NCI-H1417 treated with DMSO at 0.1 percent for 48 hours (cell line): ENCODE results near the gene CPXM1.

Experiments
- DNase-seq: peaks from one replicate; lab custom pipeline; 2025; lab: John Stamatoyannopoulos, UW

The CPXM1 gene

DNA sequence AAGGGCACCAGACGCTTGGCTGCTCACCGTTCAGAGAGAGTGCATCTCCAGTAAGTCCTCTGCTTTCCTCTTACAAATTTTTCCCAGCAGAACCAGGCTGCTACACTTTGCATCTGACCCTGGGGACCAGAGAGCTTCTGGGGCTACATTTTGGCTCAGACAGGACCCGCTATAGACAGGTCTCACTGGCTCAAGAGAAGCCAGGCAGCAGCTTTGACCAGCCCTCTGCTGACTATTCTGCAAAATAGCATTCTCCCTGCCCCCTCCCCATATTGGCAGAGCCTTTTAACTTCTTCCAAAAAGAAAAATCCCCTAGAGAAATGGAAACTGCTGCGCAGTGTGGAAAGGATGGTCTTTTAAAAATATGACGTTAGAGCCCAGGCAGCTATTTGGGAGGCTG is 37.2 kb downstream of the CPXM1 start:
- DNase-seq = no peak

DNA sequence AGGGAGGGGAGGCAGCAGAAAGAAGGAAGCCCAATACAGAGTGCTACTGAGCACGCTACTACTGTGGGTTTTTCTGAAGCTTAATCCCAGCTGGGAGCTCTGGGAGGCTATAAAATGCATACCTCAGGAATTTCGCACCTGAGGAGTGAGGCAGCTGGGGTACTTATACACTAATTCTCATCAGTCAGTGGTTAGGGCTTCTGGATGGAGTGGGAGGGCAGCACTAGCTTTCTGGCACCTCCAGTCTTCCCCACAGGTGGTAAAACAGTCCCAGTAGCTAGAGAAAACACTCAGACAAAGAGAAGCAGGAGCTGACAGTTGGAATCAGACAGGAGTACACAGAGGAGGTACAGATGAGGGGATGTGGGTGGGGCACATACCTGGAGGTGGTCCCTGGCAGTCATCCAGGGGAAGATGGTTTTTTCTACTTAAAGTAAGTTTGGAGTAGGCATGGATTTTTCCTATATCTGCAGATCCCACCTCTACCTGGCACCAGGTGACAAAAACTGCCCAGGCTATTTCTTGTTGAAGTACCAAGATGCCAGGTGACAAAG is 37.8 kb downstream of the CPXM1 start:
- DNase-seq = no peak

DNA sequence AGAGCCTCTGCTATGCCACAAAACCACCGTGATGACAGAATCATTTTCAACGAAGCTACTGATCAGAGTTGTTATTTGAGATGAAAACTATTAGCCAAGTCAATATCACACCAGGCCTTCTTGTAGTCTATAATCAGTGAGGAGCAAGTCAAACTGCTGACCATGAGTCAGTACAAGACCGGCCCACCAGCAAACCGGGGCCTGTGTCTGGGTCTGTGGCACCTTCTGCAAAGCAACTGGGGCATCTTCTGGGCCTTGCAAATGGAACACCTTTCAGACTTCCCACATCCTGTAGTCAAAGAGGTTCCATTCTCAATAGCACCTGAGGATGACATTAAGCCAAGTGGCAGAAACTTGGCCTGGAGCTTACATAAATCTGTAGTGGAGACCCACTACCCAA is 38.5 kb downstream of the CPXM1 start:
- DNase-seq = no peak

DNA sequence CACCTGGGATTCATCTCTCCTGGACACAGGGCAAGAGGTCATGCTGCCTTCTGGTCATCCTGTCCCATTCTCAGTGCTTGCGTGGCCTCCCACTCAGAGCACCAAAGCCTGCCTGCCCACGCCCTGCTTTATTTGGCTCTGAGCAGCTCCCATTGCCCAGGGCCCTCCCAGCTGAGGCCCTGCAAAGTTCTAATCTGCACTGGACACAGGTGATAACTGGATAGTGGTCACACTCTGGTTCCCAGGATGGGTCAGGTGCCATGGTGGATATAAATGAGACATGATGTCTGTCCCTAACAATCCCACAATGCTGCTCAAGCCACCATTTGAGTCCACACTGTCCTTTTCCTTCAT is 39.5 kb downstream of the CPXM1 start:
- DNase-seq = no peak

DNA sequence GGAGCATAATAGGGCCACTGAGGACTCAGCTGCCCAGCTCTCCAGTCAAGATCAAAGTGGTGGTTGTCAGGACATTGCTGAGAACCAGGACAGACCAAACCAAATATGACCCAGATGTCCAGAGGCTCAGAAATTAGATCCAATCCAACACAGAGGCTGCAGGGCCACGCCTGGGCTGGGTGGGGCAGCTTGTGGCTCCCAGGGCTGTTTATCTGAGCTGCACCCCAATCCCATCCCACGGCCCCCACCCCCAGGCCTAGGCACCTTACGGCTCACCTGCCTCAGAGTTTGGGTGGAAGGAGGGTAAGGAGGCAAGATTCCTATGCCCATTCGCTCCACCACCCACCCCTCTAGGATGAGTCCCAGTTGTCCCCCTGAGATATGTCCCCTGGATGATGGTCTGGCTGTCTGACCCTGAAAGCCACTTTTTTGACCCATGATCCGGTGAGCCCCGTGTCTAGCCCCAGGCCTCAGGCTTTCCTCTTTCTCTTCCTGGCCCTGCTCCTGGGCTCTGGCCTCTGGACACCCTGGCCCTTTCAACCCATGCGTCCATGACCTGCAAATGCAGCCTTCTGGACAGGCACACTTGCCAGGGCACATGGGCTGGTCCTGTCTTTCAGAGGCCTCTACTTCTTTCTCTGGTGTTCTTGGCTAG is 40.0 kb downstream of the CPXM1 start:
- no peak for DNase-seq

DNA sequence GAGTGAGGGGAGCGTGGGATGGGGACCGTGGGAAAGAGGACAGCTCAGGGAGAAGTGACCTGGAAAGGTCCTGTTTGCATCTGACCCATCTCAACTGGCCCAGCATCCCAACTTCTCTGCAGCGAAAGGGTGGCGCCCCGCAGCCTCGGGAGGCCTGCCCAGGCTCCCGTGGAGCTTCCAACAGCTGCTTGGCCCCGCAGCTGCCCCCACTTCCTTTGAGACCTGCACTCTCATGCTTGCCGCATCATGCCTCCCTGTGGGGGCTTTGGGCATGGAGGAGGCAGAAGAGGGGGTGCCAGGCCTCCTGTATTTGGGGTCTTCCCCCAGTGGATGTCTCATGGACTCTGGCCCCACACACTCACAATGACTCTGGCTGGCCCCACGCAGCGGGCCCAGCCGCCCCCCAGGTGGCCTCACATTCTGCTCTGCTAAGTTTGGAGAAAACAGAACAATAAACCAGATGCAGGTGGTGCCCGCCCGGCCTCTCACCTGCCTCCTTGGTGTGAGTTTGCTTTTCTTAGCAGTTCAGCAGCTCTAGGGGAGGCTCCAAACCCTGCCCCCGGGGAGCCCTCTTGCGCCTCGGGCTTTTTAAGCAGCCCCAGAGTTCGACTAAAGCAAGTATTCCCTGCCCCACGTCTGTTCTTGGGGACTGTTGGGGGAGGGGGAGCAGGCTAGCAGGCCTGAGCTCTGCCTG is 40.7 kb downstream of the CPXM1 start:
- DNase-seq = no peak

DNA sequence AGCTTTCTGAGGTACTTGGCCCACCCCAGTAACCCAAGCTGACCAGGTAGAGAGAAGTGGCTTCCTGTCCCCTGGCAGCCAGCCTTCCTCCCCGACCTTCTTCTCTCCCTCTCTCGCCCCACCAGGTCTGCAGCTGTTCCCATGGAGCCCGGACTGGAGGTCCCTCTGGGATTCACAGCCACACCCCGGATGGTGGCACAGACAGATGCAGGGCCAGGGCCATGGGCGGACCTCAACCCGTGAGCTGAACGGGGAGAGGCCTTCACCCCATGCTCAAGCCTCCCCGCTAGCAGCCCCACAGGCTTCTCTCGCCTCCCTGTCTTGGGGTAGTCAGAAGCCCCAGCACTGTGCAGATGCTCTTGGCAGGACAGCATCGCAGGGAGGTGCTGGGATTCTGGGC is 41.3 kb downstream of the CPXM1 start:
- DNase-seq = no peak

DNA sequence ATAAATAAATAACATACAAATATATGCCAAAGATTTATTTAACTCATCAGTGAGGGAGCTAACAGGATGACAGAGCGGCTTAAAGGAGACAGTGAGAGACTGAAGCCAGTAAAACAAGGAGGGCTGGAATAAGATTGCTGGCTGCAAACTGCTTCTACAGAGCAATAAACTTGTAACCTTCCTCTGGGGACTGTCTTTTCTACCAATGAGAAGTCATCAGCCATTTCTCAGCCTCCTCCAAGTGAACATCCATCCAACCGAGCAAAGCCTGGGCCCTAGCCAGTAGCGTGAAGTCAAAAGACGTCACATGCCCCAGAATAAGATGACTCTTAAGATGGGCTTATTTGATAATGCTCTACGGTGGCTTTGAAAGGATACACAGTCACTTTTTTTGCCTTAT is 42.5 kb downstream of the CPXM1 start:
- DNase-seq = no peak

DNA sequence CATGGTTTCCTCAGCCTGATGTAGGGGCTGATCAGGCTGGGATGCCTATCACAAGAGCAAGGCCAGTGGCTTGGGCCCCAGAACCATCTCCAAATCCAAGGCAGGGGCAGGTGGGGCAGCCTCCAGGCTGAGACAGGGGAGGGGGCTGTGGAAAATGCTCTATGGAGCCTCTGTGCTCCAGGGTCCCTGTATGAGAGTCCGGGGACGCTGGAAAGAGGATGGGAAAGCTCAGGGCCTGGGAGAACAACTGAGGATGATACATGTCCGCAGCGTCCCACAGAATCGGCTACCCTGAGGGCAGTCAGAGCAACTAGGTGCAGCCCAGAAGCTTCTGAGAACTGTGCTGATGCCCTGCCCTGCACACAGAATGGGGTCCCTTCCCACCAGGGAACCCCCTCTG is 43.4 kb downstream of the CPXM1 start:
- no peak for DNase-seq

DNA sequence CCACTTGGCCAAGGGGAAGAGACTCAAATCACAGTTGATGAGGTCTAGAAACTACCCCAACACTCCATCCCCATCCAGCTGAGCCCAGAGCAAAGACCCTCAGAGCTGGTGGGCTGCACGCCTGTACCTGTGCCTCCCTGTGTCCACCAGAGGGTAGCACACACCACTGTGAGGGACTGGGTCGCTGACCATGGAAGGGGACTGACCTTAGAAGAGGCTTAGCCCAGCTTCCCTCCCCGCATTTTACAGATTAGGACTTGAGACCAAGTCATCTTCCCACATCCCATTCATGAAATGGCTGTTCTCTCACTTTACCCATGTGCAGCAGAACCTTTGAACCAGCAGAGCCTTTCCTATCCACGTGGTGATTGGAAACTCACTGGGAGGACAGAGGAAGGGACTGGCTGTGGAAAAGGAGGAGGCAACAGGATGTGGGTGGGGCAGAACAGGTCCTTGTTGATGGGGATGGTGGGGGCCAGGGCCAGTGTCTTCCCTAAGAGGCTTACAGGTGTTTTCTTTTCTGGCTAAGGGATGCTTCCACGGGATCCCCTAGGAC is 44.3 kb downstream of the CPXM1 start:
- DNase-seq = no peak

DNA sequence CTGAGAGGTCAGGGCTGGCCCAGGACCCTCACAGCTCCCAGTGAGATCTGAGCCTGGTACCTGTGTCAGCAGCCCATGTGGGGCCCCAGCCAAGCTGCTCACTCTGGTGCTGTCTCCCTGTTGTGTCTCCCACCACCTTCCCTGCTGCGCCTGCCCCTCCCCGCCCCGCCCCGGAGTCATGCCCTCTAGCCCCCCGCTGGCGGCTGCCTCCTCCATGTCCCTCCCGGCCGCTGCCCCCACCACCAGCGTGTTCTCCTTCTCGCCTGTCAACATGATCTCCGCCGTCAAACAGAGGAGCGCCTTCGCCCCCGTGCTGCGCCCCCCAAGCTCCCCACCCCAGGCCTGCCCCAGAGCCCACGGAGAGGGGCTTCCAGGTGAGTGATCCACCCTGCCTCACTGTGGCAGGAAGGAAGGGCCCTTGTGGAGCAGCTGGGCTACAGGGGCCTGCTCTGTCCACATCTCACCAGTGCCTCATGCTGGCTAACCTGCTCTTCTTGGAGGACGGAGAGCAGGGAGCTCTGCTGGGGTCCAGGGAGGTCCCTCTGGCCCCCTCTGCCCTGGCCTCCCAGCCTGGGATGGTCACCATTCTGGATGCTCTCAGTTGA is 44.9 kb downstream of the CPXM1 start:
- DNase-seq = no peak

DNA sequence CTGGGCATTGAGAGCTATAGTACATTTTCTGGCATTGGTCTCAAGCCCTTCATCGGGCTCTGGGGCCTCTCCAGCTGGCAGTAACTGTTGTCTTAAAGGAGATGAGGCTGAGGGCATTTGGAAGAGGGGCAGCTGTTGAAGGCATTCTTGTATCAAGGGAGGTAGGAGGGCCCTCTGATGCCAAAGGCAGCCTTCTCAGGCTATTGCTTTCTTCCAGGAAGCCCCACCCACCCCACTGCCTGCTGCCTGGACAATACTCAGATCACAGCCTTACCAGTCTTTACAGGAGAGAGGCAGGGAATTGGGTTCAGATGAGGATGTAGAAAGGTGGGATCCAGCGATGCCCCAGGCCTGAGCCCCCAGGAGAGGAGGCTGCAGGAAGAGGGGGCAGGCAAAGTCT is 46.0 kb downstream of the CPXM1 start:
- no peak for DNase-seq

DNA sequence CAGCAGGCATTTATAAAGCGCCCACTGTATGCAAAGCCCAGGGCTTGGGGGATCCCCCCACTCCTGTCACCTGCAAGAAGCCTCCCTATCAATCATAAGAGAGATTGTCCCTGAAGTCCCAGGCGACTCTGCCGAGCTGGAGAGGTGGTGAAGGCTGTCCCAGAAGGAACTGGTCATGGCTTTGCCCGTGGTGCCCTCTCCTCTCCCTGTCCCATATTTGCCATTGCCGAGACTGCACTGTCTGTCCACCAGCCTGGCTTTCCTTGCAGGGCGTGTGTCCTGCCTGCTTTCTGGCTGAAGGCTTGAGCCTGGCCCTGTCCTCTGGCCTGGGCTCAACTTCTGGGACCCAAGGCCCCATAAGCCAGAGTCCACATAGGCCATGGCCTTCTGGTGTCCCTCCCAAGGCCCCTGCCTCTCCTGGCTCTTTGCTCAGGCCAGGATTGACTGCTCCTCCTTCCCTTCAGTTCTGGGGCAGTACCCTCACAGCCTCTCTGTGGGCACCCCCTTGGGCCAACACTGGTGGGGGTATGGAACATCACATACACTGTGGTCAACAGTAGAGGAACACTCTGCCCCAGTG is 46.9 kb downstream of the CPXM1 start:
- no peak for DNase-seq

DNA sequence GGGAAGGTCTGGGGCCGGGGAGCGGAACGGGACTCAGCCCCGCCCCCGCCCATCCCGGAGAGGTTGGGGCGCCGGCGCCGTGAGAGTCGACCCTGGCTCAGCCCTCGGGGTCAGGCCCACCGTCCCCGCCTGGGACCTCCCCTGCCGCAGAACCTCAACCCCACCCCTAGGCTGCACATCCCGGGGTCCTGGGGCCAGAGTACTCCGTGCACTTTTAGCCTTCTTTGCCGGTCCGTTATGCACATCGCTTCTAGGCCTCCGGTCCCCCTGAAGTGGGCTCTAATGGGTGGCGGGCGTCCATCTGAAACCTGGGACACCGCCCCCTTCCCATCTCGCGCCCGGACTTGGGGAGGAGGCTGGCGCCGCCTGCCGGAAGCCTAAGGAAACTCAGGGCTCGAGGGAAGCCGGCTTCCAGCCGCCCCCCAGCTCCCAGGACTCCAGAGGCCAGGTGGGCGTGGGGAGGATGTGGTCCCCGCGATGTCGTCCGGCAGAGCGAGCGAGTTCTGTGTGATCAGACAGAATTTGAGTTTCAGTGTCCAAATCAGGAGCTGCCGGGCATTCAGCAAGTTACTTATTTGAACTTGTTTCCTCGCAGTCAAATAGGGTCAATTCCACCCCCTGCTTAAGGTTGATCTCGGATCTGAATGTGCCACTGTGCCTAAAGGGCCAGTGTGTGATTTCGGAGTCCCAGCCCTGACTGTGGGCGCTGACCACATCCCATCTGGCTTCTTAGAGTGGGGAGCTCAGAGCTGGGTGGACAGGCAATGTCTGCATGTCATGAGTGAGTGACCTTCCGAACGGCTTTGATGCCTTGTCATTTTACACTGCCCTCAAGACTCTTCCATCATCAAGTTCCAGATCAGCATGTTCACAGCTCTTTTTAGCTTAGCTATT is 47.6 kb downstream of the CPXM1 start:
- no peak for DNase-seq

DNA sequence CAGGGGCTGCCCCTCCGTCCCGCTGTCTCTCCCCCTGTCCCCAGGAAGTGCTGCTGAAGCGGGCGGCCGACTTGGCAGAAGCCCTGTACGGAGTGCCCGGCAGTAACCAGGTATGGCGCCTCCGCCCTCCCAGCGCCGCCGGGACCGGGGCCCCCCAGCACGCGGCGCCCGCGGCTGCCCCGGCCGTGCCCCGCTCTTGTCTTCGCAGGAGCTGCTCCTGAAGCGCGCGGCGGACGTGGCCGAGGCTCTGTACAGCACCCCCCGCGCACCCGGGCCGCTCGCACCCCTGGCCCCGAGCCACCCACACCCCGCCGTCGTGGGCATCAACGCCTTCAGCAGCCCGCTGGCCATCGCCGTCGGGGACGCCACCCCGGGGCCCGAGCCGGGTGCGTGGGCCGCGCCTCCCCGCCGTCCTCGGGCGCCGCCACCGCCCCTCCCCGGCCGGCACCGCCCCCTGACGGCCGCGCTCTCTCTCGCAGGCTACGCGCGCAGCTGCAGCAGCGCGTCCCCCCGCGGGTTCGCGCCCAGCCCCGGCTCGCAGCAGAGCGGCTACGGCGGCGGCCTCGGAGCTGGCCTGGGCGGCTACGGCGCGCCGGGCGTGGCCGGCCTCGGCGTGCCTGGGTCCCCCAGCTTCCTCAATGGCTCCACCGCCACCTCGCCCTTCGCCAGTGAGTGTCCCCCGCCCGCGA is 48.4 kb downstream of the CPXM1 start:
- no peak for DNase-seq

DNA sequence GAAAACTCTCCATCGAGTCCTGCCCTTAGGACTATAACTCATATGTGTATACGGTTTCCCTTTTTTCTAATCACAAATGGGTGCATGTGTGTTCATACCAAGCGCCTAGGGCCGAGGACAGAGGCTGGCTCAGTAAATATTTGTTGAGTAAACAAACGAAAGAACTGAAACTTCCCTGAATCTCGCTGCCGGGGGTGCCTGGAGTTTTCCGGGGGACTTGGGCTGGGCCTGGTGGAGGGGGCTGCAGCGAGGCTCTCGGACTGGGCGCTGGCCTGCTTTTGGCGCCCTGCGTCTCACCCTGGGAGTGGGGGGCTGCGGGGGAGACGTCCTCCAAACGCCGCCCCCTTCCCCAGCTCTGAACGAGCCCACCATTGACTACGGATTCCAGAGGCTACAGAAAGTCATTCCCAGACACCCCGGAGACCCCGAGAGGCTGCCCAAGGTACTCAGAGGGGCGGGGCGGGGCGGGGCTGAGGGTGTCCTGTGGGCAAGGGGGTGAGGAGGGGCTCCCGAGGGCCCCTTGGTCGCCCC is 49.0 kb downstream of the CPXM1 start:
- no peak for DNase-seq

DNA sequence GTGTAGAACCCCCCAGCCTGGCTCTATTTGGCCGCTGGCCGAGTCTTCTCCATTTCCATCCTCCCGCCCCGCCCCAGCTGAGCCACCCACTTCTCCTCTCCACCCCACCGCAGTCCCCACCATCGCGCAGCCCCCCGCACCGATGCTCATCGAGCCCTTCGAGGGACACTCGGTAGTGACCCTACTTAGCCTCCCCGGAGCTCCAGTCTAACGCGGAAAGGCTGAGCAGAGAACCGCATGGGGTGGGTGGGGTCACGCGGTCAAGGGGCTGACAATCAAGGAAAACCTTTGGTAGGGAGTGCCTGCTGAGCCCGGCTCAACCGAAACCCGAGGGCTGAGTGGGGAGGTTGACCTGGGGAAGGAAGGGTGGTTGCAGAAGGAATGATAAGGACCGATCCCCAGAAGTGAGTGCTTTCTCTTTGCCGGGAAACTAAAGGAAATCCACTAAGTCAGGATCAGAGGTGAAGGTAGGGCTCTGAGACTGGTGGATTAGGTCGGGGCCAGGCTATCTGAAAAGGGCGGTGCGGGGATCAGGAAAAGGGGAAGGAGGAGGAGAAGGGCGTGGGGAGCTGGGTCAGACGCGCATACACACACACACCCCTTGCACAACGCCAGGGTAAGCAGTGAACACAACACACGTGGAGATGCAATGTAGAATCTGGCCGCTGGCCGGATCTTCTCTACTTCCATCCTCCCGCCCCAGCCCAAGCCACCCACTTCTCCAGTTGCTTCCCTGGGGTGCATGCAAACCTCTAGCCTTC is 49.8 kb downstream of the CPXM1 start:
- DNase-seq = no peak

DNA sequence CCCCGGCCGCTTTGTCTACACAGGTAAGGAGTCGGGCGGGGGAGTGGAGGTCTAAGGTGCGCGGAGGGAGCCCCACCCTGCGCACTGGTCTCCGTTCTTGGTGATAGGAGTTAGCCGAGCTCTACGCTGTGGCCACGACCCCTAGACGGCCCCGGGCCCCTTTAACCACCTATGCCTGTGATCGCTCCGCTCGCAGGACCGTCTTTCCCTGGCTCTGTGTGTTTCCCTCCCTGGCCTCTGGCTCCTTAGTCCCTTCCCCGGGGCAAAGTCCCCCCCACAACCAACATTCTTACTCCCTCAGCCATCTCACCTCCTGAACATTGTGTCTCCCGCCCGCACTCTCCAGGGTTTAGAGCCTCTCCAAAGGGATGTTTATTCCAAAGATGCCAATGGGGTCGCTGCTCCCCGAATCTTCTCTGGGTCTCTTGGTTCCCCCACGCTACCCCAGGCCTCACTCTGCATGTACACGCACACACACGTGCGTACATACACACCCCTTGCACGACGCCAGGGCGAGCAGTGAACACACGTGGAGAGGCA is 50.4 kb downstream of the CPXM1 start:
- no peak for DNase-seq

DNA sequence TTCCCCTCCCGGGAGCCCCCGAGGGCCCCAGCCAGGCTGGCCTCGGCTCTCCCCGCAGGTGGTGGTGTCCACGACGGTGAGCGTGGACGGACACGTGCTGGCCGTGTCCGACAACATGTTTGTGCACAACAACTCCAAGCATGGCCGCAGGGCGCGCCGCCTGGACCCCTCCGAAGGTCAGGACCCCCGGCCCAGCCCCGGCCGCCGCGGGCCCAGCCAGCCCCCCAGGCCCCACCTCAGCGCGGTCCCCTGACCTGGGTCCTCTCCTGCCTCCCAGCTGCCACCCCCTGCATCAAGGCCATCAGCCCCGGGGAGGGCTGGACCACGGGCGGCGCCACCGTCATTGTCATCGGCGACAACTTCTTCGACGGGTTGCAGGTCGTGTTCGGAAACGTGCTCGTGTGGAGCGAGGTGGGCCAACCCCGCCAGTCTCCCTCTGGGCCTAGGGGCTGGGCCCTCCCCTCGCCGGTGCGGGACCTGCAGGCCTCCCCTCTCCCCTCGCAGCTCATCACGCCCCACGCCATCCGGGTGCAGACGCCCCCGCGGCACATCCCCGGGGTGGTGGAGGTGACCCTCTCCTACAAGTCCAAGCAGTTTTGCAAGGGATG is 51.0 kb downstream of the CPXM1 start:
- no peak for DNase-seq
